ENCODE measurements around the gene PROM1. TPM values are rescaled to one million over a fixed set of nuclear protein-coding genes. Genes with fewer than 3 reads are reported as not detected.
A peak's percentile ranks its signal among the peaks of the same experiment; 100 is the strongest.

PROM1 gene
- polyA plus RNA-seq, 2 of the 4 experiments (the other 2 are of a cell fraction): 0.03 to 0.14 TPM

DNA sequence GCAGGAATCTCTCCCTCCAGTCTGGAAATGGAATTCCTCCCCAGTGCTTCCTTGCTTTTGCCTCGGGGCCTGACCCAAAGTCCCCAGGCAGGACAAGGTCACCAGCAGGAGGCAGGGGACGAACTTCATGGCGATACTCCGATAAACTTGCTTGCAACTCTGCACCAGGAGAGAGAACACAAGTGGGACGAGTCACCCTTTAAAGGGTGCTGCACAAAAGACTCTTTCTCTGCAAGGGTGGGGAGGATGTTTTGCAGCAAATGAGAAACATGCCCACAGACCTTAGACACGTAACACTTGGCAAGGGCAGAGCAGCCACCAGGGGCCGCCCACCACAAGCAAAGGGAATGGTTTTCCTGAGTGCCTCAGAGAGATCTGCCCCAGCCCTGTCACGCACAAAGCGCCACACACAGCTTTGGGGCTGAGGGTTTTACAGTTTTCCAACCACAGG, 120.8 kb downstream of the PROM1 start, which contains the start of gene FGFBP2:
FGFBP2 (minus strand) TSS at position 175 of the 451 bp plus-strand sequence; CDS start at position 129, 46 bp downstream.
- peak; percentile 89 to 95 for ATAC-seq
- Histone ChIP-seq H3K4me3 (no peak within 1 kb of the TSS), H3K27ac (no peak within 1 kb of the TSS), H3K9me3 (0 out of 3 replicates have a peak, but pooled peaks cover 3% of the 10 kb centered on the region), H3K4me2 (no peak within 1 kb of the TSS), H3K4me1 (no peaks in the 10 kb centered on the region)
- TF ChIP-seq SMC3 (IDR thresholded peaks at IDR 0.05): peak; percentile 47; the same call in 2 of the 3 replicates
- no peak for TF ChIP-seq RFX5 (IDR thresholded peaks at IDR 0.05)
- TF ChIP-seq HOXB13 (CRISPR knock-in tag; IDR thresholded peaks at IDR 0.05; ENCODE audit: low read depth): no peak
- TF ChIP-seq RCOR1 (IDR thresholded peaks at IDR 0.05; ENCODE audit: low read depth, low read length): no peak
- no peak for TF ChIP-seq ELK1 (IDR thresholded peaks at IDR 0.05; ENCODE audit: low read depth, low read length)
- no peak for TF ChIP-seq CHD2 (IDR thresholded peaks at IDR 0.05; ENCODE audit: low read length, partially characterized antibody)
- TF ChIP-seq GATA3 (IDR thresholded peaks at IDR 0.05; ENCODE audit: borderline replicate concordance): no peak
- TF ChIP-seq JUN (IDR thresholded peaks at IDR 0.05): no peak
- TF ChIP-seq E2F6 (IDR thresholded peaks at IDR 0.05; ENCODE audit: borderline replicate concordance, low read depth): no peak
- TF ChIP-seq EP300 (IDR thresholded peaks at IDR 0.05): no peak
- TF ChIP-seq MAX (IDR thresholded peaks at IDR 0.05): no peak
- TF ChIP-seq MAFK (IDR thresholded peaks at IDR 0.05; ENCODE audit: partially characterized antibody): no peak
- TF ChIP-seq FOXS1 (CRISPR knock-in tag; IDR thresholded peaks at IDR 0.05): no peak
- no peak for TF ChIP-seq MYC (IDR thresholded peaks at IDR 0.05; ENCODE audit: borderline replicate concordance, low read length)
- TF ChIP-seq, protein P1, sequence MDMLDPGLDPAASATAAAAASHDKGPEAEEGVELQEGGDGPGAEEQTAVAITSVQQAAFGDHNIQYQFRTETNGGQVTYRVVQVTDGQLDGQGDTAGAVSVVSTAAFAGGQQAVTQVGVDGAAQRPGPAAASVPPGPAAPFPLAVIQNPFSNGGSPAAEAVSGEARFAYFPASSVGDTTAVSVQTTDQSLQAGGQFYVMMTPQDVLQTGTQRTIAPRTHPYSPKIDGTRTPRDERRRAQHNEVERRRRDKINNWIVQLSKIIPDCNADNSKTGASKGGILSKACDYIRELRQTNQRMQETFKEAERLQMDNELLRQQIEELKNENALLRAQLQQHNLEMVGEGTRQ (IDR thresholded peaks at IDR 0.05): no peak
- peak; percentile 50 to 63; a peak in 4 of 5 replicates for TF ChIP-seq RAD21 (conservative IDR thresholded peaks at IDR 0.05 in 1 of 2, IDR thresholded peaks at IDR 0.05 in 1 of 2)
- TF ChIP-seq, protein P2, sequence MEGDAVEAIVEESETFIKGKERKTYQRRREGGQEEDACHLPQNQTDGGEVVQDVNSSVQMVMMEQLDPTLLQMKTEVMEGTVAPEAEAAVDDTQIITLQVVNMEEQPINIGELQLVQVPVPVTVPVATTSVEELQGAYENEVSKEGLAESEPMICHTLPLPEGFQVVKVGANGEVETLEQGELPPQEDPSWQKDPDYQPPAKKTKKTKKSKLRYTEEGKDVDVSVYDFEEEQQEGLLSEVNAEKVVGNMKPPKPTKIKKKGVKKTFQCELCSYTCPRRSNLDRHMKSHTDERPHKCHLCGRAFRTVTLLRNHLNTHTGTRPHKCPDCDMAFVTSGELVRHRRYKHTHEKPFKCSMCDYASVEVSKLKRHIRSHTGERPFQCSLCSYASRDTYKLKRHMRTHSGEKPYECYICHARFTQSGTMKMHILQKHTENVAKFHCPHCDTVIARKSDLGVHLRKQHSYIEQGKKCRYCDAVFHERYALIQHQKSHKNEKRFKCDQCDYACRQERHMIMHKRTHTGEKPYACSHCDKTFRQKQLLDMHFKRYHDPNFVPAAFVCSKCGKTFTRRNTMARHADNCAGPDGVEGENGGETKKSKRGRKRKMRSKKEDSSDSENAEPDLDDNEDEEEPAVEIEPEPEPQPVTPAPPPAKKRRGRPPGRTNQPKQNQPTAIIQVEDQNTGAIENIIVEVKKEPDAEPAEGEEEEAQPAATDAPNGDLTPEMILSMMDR (IDR thresholded peaks at IDR 0.05): peak; percentile 41
- no peak for TF ChIP-seq CBX2 (IDR thresholded peaks at IDR 0.05; ENCODE audit: borderline replicate concordance, low read depth)
- no peak for TF ChIP-seq KDM5A (IDR thresholded peaks at IDR 0.05)
- ChIA-PET POLR2A (no interaction called here), CTCF (interaction anchor here (0.6 to 6.5 kb wide), 12 partner anchors 9 to 181 kb away, joined by 3 to 58 read pairs (median 4); no protein-coding TSS in a partner anchor)
- 51% methylated on average over 8 of the region's 9 CpGs for WGBS (ENCODE audit: missing lambda C conversion rate)
- no peak for FAIRE-seq
- DNase-seq (ENCODE audit: low read depth in 1 of 2, low spot score in 1 of 2): peak; percentile 28 to 48

DNA sequence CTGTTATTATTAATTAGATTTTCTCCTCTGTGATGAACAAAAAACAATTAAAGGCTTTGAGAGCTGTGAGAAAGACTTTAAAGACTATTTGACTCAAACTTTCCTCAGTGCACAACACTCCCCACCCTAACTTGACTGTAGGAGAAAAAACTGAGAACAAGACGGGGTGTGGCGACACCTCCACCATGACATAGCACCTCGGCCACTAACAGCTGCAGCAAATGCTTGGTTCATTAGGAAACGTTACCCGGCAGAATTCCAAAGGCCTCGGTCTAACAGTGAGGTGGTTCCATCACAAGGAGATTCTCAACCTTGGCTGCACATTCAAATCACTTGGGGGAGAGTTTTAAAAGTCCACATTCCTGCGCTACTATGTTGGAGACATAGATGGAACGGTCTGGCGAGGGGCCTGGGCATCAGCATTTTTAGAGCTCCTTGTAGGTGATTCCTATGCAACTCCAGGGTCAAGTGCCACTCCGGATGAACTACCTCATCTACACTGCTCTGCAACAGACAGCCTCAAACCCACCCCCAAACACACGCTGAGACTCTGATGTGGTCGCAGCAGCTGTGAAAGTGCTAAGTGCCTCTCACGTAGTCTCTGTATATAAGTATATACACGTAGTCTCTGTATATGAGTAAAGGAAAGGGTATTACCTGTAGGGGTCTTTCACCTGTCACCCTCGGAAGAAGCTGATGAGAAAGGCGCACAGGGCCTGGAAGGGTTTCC, 121.9 kb downstream of the PROM1 start:
- no peak for FAIRE-seq
- Histone ChIP-seq H3K4me3 (no peak overlapping the region), H3K4me2 (no peak overlapping the region), H3K4me1 (no peaks in the 10 kb centered on the region), H3K27ac (no peak overlapping the region), H3K9me3 (0 out of 3 replicates have a peak, but pooled peaks cover 3% of the 10 kb centered on the region)
- ChIA-PET CTCF (interaction anchor here (0.7 to 6.5 kb wide), 11 partner anchors 8 to 303 kb away, joined by 3 to 58 read pairs (median 3); no protein-coding TSS in a partner anchor), POLR2A (no interaction called here)
- no peak for DNase-seq (ENCODE audit: low read depth in 1 of 2, low spot score in 1 of 2)
- ATAC-seq: no peak
- WGBS (ENCODE audit: missing lambda C conversion rate): 84% methylated on average over 16 of the region's 16 CpGs
- TF ChIP-seq POLR2A (IDR thresholded peaks at IDR 0.05; ENCODE audit: low read length) (no peak), BHLHE40 (IDR thresholded peaks at IDR 0.05; ENCODE audit: low read depth, low read length) (no peak), PBX3 (IDR thresholded peaks at IDR 0.05) (no peak), JUN (IDR thresholded peaks at IDR 0.05) (no peak), POLR2AphosphoS2 (conservative IDR thresholded peaks at IDR 0.05; ENCODE audit: low read length) (no peak), BCL3 (IDR thresholded peaks at IDR 0.05) (no peak), JUNB (IDR thresholded peaks at IDR 0.05) (no peak), HOXB5 (CRISPR knock-in tag; IDR thresholded peaks at IDR 0.05) (no peak)
- TF ChIP-seq, protein P1 (IDR thresholded peaks at IDR 0.05): no peak
- TF ChIP-seq, protein P3, sequence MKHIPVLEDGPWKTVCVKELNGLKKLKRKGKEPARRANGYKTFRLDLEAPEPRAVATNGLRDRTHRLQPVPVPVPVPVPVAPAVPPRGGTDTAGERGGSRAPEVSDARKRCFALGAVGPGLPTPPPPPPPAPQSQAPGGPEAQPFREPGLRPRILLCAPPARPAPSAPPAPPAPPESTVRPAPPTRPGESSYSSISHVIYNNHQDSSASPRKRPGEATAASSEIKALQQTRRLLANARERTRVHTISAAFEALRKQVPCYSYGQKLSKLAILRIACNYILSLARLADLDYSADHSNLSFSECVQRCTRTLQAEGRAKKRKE (CRISPR knock-in tag; IDR thresholded peaks at IDR 0.05; ENCODE audit: low read depth): no peak
